Measurements from ENCODE around the gene MYO9A.

The MYO9A gene

DNA sequence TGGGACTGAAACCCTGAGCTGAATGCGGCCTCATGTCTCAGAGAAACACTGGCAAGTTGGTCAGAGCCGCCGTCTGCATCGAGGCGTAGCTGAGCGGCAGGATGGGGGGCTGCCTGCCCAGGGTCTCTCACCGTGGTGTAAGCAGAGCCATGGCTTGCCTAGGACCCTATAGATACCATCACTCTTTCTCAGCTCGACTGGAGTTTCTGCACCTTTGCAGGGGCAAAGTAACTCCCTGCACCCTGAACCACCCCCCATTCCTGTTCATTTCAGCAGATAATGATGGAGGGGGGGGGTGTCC, 336.0 kb downstream of the MYO9A start (continued):
- TF ChIP-seq, protein P1, sequence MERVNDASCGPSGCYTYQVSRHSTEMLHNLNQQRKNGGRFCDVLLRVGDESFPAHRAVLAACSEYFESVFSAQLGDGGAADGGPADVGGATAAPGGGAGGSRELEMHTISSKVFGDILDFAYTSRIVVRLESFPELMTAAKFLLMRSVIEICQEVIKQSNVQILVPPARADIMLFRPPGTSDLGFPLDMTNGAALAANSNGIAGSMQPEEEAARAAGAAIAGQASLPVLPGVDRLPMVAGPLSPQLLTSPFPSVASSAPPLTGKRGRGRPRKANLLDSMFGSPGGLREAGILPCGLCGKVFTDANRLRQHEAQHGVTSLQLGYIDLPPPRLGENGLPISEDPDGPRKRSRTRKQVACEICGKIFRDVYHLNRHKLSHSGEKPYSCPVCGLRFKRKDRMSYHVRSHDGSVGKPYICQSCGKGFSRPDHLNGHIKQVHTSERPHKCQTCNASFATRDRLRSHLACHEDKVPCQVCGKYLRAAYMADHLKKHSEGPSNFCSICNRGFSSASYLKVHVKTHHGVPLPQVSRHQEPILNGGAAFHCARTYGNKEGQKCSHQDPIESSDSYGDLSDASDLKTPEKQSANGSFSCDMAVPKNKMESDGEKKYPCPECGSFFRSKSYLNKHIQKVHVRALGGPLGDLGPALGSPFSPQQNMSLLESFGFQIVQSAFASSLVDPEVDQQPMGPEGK (tag by site-specific recombination; IDR thresholded peaks at IDR 0.05), result no peak
- TF ChIP-seq ZSCAN16 (tag by site-specific recombination; IDR thresholded peaks at IDR 0.05), result no peak

DNA sequence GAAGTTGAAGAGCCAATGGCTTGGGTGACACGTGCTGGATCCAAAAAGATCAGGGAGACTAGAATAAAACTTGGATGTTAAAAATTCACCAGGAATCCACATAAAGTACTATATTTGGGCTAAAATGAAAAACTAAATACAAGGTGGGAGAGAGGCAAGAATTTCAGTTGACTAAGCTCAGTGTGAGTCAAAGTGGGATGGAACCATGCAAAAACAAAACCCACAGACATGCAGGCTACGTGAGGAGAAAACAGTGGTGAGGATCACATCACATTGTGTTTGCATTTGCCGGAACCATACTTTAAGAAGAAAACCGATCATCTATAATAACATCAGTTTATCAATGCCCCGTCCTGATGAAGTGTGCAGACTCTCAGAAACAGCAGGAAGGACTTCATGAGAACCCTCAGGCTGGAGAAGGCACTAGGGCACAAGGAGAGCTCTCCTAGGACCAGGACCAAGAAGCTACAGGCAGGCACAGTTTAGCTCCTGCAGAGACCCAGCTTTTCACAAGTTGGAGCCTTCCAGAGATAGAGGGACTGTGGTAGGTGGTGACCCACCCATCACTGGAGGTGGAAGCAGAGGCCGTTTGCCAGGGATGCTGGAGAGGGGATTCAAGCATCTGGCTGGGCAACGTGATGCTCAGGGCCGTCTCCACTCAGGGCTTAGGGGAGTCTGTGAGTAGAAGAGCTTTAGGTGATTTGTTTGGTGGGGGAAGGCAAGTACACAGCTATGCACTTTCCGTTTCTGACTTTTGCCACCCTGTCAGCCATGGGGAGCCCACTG, 336.6 kb downstream of the MYO9A start:
- H3K4me1 ChIP-seq (ENCODE audit: control insufficient read depth, insufficient read depth, low read length), result peaks cover 3% of the 10 kb centered on the region; the same call in 1 of the 2 replicates
- TF ChIP-seq, protein P2, sequence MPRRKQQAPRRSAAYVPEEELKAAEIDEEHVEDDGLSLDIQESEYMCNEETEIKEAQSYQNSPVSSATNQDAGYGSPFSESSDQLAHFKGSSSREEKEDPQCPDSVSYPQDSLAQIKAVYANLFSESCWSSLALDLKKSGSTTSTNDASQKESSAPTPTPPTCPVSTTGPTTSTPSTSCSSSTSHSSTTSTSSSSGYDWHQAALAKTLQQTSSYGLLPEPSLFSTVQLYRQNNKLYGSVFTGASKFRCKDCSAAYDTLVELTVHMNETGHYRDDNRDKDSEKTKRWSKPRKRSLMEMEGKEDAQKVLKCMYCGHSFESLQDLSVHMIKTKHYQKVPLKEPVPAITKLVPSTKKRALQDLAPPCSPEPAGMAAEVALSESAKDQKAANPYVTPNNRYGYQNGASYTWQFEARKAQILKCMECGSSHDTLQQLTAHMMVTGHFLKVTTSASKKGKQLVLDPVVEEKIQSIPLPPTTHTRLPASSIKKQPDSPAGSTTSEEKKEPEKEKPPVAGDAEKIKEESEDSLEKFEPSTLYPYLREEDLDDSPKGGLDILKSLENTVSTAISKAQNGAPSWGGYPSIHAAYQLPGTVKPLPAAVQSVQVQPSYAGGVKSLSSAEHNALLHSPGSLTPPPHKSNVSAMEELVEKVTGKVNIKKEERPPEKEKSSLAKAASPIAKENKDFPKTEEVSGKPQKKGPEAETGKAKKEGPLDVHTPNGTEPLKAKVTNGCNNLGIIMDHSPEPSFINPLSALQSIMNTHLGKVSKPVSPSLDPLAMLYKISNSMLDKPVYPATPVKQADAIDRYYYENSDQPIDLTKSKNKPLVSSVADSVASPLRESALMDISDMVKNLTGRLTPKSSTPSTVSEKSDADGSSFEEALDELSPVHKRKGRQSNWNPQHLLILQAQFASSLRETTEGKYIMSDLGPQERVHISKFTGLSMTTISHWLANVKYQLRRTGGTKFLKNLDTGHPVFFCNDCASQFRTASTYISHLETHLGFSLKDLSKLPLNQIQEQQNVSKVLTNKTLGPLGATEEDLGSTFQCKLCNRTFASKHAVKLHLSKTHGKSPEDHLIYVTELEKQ (tag by site-specific recombination; IDR thresholded peaks at IDR 0.05; ENCODE audit: borderline replicate concordance), result no peak
- TF ChIP-seq ZNF169 (tag by site-specific recombination; IDR thresholded peaks at IDR 0.05) (no peak), SP3 (tag by site-specific recombination; IDR thresholded peaks at IDR 0.05) (no peak), ZNF664 (tag by site-specific recombination; IDR thresholded peaks at IDR 0.05) (no peak), ZNF660 (tag by site-specific recombination; IDR thresholded peaks at IDR 0.05) (no peak)
- TF ChIP-seq, protein P3, sequence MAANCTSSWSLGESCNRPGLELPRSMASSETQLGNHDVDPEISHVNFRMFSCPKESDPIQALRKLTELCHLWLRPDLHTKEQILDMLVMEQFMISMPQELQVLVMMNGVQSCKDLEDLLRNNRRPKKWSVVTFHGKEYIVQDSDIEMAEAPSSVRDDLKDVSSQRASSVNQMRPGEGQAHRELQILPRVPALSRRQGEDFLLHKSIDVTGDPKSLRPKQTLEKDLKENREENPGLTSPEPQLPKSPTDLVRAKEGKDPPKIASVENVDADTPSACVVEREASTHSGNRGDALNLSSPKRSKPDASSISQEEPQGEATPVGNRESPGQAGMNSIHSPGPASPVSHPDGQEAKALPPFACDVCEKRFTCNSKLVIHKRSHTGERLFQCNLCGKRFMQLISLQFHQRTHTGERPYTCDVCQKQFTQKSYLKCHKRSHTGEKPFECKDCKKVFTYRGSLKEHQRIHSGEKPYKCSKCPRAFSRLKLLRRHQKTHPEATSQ (tag by site-specific recombination; IDR thresholded peaks at IDR 0.05), result no peak
- POLR2A ChIA-PET, result no interaction called here

DNA sequence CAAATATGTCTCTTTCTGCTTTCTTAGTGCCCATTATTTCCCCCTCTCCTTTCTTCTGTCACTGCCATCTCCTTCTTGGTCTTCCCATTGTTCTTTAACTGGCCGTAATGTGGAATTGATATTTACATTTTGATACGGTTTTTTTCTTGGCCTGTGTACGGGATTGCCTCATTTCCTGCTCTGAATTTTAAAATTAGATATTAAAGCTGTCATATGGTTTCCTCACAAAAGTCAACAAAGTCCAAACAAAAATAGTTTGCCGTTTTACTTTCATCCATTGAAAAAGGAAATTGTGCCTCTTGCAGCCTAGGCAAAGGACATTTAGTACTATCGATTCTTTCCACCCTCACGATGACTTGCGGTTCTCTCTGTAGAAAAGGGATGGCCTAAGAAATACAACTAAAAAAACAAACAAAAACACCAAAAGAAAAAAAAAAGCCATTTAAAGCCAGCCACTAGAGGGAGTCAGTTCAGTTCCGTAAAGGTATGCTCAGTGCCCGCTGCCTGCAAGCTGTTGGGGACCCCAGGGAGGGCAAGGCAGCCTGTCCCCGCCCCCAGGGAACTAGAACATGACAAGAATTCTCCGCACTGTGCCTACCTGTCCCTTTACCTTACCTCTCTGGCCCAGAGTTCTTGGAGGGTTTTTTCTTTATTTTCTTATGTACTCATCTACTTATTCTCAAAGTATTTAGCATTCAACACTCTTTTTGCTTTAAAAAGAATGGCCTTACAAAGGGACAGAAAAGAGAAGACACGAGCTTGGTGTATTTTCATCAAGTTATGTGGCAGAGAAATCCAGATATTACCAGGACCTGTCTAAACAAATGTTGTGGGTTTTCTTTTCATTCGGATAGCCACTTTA, 337.6 kb downstream of the MYO9A start:
- Histone ChIP-seq H3K27ac (ENCODE audit: extremely low read depth, low read depth, low read length) (no peak overlapping the region), H3K9me3 (ENCODE audit: control insufficient read depth, insufficient read depth, low read depth, low read length) (no peaks in the 10 kb centered on the region), H3K4me3 (ENCODE audit: low read depth, low read length) (no peak overlapping the region), H3K36me3 (ENCODE audit: control insufficient read depth in 2 of 2, insufficient read depth in 1 of 2, low read length in 2 of 2) (no peaks in the 10 kb centered on the region), H3K4me1 (ENCODE audit: control insufficient read depth, insufficient read depth, low read length) (peaks cover 3% of the 10 kb centered on the region; the same call in 1 of the 2 replicates)
- CTCF ChIA-PET, result interaction anchor here (0.5 to 5.1 kb wide), 25 partner anchors 9 to 893 kb away, joined by 3 to 70 read pairs (median 4); no protein-coding TSS in a partner anchor
- POLR2A ChIA-PET, result no interaction called here
- TF ChIP-seq ZBTB48 (tag by site-specific recombination; IDR thresholded peaks at IDR 0.05) (peak; percentile 77), REPIN1 (tag by site-specific recombination; IDR thresholded peaks at IDR 0.05; ENCODE audit: low read depth) (0 out of 2 replicates have a peak, but pooled peaks have one; percentile 66), ZNF654 (tag by site-specific recombination; IDR thresholded peaks at IDR 0.05; ENCODE audit: low read depth) (peak; percentile 71), FEZF1 (tag by site-specific recombination; IDR thresholded peaks at IDR 0.05) (peak; percentile 21; the same call in 1 of the 2 replicates), KLF10 (tag by site-specific recombination; IDR thresholded peaks at IDR 0.05) (no peak), ZNF335 (tag by site-specific recombination; conservative IDR thresholded peaks at IDR 0.05) (peak; percentile 43; the same call in 1 of the 2 replicates), SP7 (tag by site-specific recombination; IDR thresholded peaks at IDR 0.05) (0 out of 2 replicates have a peak, but pooled peaks have one; percentile 12), GLIS1 (tag by site-specific recombination; IDR thresholded peaks at IDR 0.05) (peak; percentile 67)
- TF ChIP-seq, protein P4, sequence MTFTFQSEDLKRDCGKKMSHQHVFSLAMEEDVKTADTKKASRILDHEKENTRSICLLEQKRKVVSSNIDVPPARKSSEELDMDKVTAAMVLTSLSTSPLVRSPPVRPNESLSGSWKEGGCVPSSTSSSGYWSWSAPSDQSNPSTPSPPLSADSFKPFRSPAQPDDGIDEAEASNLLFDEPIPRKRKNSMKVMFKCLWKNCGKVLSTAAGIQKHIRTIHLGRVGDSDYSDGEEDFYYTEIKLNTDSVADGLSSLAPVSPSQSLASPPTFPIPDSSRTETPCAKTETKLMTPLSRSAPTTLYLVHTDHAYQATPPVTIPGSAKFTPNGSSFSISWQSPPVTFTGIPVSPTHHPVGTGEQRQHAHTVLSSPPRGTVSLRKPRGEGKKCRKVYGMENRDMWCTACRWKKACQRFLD (tag by site-specific recombination; IDR thresholded peaks at IDR 0.05), result no peak
- TF ChIP-seq, protein P5, sequence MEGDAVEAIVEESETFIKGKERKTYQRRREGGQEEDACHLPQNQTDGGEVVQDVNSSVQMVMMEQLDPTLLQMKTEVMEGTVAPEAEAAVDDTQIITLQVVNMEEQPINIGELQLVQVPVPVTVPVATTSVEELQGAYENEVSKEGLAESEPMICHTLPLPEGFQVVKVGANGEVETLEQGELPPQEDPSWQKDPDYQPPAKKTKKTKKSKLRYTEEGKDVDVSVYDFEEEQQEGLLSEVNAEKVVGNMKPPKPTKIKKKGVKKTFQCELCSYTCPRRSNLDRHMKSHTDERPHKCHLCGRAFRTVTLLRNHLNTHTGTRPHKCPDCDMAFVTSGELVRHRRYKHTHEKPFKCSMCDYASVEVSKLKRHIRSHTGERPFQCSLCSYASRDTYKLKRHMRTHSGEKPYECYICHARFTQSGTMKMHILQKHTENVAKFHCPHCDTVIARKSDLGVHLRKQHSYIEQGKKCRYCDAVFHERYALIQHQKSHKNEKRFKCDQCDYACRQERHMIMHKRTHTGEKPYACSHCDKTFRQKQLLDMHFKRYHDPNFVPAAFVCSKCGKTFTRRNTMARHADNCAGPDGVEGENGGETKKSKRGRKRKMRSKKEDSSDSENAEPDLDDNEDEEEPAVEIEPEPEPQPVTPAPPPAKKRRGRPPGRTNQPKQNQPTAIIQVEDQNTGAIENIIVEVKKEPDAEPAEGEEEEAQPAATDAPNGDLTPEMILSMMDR (tag by site-specific recombination; IDR thresholded peaks at IDR 0.05), result peak; percentile 91
- TF ChIP-seq, protein P6, sequence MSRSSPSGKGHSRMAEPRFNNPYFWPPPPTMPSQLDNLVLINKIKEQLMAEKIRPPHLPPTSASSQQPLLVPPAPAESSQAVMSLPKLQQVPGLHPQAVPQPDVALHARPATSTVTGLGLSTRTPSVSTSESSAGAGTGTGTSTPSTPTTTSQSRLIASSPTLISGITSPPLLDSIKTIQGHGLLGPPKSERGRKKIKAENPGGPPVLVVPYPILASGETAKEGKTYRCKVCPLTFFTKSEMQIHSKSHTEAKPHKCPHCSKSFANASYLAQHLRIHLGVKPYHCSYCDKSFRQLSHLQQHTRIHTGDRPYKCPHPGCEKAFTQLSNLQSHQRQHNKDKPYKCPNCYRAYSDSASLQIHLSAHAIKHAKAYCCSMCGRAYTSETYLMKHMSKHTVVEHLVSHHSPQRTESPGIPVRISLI (tag by site-specific recombination; IDR thresholded peaks at IDR 0.05), result peak; percentile 99

More for the DNA sequence above, 336.6 kb downstream of the MYO9A start:
- CTCF ChIA-PET, result interaction anchor here (0.6 to 5.1 kb wide), 23 partner anchors 9 to 1260 kb away, joined by 3 to 70 read pairs (median 4); no protein-coding TSS in a partner anchor
- Histone ChIP-seq H3K27ac (ENCODE audit: extremely low read depth, low read depth, low read length) (no peak overlapping the region), H3K9me3 (ENCODE audit: control insufficient read depth, insufficient read depth, low read depth, low read length) (no peaks in the 10 kb centered on the region), H3K4me3 (ENCODE audit: low read depth, low read length) (no peak overlapping the region), H3K36me3 (ENCODE audit: control insufficient read depth in 2 of 2, insufficient read depth in 1 of 2, low read length in 2 of 2) (no peaks in the 10 kb centered on the region)
